GM18508 (cell line): ENCODE results near the gene OMP.

Experiments used
- ATAC-seq: cut with Tn5 transposase; IDR thresholded peaks from one replicate; pipeline ENCODE4 v1.9.1; 2021; ENCODE audit warnings: moderate number of reproducible peaks; ENCODE audit not compliant: insufficient read depth, unreplicated experiment

The OMP gene

DNA sequence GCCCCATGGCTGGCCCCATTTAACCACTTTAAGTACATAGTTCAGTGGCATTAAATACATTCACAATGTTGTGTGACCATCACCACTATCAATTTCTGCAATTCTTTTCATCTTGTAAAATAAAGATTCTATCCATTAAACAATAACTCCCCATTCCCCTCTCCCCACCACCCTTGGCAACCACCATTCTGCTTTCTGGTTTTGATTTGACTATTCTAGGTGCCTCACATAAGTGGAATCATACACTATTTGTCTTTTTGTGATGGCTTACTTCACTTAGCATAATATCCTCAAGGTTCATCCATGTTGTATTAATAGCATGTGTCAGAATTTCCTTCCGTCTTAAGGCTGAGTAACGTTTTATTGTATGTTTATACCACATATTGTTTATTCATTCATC lies 32.4 kb downstream of the OMP start:
- no peak for ATAC-seq

DNA sequence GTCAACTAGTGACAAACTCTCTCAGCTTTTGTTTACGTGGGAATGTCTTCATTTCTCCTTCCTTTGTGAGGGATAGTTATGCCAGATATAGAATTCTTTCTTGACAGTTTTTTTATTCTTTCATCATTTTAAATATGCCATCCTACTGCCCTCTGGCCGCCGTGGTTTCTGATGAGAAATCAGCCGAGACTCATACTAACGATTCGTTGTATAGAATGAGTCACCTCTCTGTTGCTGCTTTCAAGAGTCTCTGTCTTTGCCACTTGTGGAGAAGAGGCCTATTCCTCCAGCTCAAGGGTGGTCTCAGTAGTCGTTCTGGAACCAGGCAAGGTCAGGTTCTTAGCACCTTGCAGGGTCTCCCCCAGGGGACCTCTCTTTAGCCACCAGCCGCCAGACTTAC lies 33.4 kb downstream of the OMP start:
- ATAC-seq, result no peak

DNA sequence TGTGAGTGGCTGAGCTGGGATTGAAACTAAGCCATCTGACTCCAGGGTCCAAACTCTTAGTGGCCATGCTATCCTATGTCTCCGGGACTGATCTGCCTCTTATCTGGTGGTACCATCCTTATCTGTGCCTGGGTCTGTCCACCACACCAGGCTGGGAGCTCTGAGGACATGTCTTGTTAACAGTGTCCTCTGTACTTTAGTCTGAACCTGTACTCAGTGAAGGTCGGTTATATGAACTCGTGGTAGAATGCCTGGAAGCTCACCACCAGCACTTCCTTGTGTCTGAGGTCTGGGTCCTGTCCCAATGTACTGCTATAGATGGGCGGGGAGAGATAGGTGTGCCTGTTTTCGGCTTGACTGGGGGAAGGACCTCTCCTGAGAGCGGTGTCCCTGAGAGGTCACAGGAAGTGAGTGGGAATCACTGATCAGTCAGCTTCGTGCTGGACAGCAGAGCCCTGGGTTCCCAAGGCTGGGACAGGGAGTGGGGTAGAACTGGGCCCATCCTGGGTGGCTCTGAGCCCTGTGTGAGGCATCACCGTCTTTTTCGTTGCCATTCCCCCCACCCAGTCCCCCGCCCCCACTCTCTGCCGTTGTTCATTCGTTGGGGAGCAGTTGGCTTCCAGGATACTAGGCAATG lies 34.3 kb downstream of the OMP start:
- ATAC-seq, result no peak

- ATAC-seq, result no peak
Observed at GRCh38 chr11:77137421-77137820, 34.8 kb downstream of the OMP start.

DNA sequence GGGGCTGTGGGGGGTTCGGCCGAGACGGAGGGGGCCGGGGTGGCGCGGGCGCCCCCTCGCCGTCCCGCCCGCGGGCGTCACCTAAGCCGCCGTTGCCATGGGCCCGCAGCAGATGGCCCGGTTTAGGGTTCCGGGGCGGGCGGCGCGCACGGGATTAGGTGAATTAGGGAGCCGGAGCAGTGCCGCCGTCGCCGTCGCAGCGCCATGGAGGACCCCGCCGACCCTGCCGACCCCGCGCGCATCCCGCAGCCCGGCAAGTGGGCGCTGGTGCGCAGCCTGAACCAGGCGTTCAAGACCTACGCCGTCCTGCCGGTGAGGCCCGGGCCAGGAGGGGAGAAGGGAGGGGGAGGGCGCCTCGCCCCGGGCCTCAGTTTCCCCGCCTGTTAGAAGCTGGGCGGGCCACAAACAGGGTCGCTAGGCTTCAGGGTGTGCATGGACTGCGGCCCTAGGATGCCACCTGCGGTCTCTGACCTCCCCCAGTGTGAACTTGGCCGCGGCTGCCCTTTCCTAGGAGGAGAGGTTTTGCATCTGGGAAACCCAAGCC lies 35.5 kb downstream of the OMP start:
- ATAC-seq, result no peak

- no peak for ATAC-seq
Observed at GRCh38 chr11:77139201-77139600, 36.6 kb downstream of the OMP start.

GRCh38 chr11:77140231-77140851 lies 37.7 kb downstream of the OMP start:
- no peak for ATAC-seq

- ATAC-seq, result no peak
Observed at GRCh38 chr11:77141034-77141433, 38.4 kb downstream of the OMP start.

DNA sequence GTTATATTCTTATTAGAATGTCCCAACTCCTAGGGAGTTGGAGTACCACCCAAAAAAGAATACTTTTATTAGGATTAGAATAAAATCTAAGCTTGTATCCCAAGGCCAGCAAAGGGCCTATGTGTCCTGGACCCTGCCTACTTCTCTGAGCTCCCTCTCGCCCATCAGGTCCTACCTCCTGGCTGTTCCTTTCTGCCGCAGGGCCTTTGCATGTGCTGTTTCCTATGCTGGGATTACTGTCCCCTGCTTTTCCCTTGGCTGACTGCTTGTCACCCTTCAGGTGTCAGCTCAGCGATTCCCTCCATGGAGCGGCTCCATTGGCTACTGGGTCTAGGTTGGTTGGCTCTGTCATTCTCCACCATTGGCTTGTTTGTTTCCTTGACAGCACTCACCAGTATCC lies 38.8 kb downstream of the OMP start:
- ATAC-seq, result no peak

- no peak for ATAC-seq
Observed at GRCh38 chr11:77142091-77142975, 39.7 kb downstream of the OMP start.

- ATAC-seq, result no peak
Observed at GRCh38 chr11:77143405-77144020, 40.9 kb downstream of the OMP start.

DNA sequence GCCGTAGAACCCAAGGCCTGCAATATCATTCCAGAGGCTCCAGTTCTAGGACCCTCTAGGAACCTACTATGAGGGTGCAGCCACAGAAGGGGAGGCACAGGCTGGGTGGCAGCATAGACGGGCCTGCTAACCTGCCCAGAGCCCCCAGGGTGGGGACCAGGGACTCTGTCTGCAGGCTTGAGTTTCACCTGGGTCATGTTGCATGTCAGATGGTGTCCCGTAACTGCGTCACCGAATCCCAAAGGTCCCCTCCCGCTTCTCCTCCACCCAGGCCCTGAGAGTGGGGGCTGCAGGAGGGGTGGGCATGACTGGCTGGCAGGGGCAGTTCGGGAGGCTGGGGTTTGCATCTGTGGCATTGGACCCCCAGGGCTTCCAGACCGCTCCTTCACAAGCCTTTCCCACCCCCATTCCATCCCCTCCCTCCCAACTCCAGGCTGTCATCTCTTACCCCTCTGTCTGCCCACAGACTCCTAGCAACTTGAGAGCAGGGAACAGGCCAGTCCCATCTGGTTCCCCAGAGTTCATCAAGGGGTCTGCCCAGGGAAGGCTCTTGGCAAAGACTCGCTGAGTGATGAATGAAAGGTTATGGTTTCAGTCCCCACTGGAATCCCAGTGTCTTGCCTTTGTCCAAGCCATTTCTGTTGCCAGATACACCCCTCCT lies 41.7 kb downstream of the OMP start:
- ATAC-seq, result no peak

- ATAC-seq, result no peak
Observed at GRCh38 chr11:77144857-77145428, 42.3 kb downstream of the OMP start.

- ATAC-seq, result no peak
Observed at GRCh38 chr11:77146261-77147035, 43.8 kb downstream of the OMP start.

DNA sequence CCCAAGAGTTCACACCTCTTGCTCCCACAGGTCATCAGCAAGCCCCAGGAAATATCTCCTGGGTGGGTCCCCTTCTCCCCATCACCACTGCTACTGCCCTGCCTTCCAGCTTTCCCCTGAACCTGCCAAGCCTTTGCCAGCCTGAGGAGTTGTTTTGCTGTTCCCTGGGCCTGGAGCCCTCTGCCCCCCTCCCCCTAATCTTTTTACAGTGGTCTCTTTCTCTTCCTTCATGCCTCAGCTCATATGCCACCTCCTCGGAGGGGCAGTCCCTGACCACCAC lies 44.3 kb downstream of the OMP start:
- no peak for ATAC-seq

- ATAC-seq, result no peak
Observed at GRCh38 chr11:77147668-77148321, 45.2 kb downstream of the OMP start.

GRCh38 chr11:77148963-77149715 lies 46.5 kb downstream of the OMP start:
- no peak for ATAC-seq

DNA sequence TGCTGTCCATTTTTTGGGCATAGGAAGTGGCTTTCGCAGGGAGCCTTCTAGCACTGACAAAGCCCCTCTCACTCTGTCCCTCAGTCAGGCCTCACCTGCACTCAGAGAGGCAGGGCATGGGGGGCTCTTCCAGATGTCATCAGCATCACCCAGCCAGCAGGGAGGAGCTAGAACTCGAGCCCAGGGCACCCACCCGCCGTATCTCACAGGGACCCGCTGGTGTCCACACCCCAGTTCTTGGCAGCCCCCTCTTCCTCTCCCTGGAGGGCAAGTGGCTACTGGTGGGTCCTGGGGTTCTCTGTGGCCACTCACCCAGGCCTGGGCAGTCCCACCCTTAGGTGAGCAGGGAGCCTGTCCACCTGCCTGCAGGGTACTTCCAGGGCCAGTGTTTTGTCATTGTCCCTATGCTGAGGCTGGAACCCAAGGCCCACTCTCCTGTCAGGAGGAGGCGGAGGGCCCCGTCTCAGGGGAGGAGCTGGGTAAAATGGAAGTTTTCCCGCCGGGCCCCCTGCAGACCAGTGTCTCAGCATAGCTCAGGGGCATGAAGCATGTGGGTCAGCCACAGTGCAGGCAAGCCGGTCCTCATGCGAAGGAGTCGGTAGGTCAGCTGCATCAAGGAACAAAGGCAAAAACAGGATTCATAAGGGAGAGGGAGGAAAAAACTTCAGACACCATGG lies 47.2 kb downstream of the OMP start:
- ATAC-seq, result no peak
